ENCODE measurements around the gene ZXDC.

Gene ZXDC

GRCh38 chr3:126494970-126495230, 19.2 kb upstream of the ZXDC start:
- DNase-seq (ENCODE audit: low read depth) = no peak
- no peak for TF ChIP-seq CTCF (conservative IDR thresholded peaks at IDR 0.05; ENCODE audit: low read depth, low read length)
- H3K4me3 ChIP-seq (ENCODE audit: low read depth, low read length) = no peak overlapping the region

- DNase-seq (ENCODE audit: low read depth) = no peak
- no peak overlapping the region for H3K4me3 ChIP-seq (ENCODE audit: low read depth, low read length)
- TF ChIP-seq CTCF (conservative IDR thresholded peaks at IDR 0.05; ENCODE audit: low read depth, low read length) = no peak
Observed at GRCh38 chr3:126494204-126494969, 18.7 kb upstream of the ZXDC start.

DNA sequence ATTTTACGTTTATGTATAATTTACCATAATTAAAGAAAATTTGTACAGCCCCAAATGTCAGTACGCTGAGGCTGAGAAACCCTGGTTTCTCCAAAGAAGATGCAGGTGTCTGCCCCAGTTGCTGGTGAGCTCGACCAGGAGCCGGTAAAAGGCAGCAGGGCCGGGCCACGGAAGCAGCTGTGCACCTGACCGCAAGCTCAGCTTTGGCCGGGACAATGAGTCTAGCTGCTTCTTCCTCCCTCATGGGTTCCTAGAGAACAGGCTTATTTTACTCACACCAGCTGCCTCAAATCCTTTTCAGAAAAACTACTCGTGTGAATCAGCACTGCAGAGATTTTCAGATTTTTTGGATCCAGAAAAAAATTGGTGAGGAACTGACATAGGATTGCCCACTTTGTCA, 18.0 kb upstream of the ZXDC start:
- no peak for TF ChIP-seq CTCF (conservative IDR thresholded peaks at IDR 0.05; ENCODE audit: low read depth, low read length)
- no peak overlapping the region for H3K4me3 ChIP-seq (ENCODE audit: low read depth, low read length)
- no peak for DNase-seq (ENCODE audit: low read depth)

DNA sequence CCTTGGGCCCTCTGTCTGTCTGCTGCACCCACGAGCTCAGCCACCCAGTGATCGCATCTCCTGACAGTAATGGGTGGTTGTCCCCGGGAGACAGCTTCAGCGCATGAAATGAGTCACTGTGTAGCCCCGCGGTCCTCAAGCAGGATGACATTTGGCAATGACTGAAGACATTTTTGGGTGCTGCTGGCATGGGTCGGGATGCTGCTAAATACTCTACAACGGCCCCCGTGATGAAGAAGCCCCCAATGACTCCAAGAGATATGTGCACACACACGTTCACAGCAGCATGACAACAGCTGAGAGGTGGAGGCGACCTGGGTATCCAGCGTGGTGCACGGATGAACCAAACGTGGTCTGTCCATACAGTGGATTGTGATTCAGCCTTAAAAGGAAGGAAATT, 17.4 kb upstream of the ZXDC start:
- no peak for DNase-seq (ENCODE audit: low read depth)
- no peak for TF ChIP-seq CTCF (conservative IDR thresholded peaks at IDR 0.05; ENCODE audit: low read depth, low read length)
- H3K4me3 ChIP-seq (ENCODE audit: low read depth, low read length) = no peak overlapping the region

DNA sequence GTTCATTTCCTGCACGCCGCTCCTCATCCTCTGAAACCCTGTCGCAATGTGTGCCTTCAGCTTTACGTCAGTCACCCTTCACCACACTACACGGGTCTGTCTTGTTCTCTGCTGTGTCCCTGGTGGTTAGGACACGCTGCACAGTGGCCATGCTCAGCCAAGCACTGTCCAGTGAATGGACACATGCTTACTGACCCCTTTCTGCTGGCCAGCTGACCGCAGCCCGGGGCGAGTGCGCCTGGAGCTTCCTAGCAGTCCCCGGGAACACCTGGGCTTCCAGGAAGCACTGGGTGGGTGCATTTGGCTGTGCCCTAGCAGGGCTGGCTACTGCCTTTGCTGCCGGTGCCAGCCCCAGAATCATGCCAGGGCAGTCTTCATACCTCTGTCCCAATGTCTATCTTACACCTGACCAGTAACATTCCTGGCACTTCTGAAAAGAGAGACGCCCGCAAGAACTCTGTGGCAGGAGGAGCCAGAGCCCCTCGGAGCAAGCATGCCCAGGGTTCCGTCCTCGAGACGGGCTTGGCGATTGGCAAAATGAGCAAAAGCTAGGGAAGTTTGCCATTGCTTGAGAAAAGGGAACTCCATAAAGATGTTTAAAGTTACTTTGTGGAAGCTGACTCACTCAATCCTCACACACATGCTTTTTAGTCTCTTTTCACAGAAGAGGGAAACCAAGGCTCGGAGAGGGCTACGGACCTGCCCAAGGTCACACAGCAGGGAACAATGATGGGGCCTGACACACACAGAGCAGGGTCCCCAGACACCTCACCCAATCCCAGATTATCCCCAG, 15.7 kb upstream of the ZXDC start:
- no peak overlapping the region for H3K4me3 ChIP-seq (ENCODE audit: low read depth, low read length)
- no peak for TF ChIP-seq CTCF (conservative IDR thresholded peaks at IDR 0.05; ENCODE audit: low read depth, low read length)
- no peak for DNase-seq (ENCODE audit: low read depth)

GRCh38 chr3:126490619-126491018, 14.9 kb upstream of the ZXDC start:
- H3K4me3 ChIP-seq (ENCODE audit: low read depth, low read length) = no peak overlapping the region
- no peak for TF ChIP-seq CTCF (conservative IDR thresholded peaks at IDR 0.05; ENCODE audit: low read depth, low read length)
- DNase-seq (ENCODE audit: low read depth) = no peak

Measured in choroid plexus epithelial cell (primary cell).